Hepatocyte (in vitro differentiated cells): Measurements from ENCODE around the gene MAGI2.

ENCODE experiments used
- CTCF ChIP-seq: fragments of 200-600 bp; sonication (generic); IDR thresholded peaks from 2 replicates; pipeline ENCODE4 v1.5.1; 2016; ENCODE audit warnings: antibody characterized with exemption, mild to moderate bottlenecking; ENCODE audit not compliant: poor library complexity
- EZH2 ChIP-seq: fragments of 200-600 bp; sonication (generic); IDR thresholded peaks from 2 replicates; pipeline ENCODE4 v1.6.1; 2016; ENCODE audit warnings: antibody characterized with exemption, mild to moderate bottlenecking, borderline replicate concordance
- EZH2phosphoT487 ChIP-seq: fragments of 200-600 bp; sonication (generic); IDR thresholded peaks from one replicate; pipeline ENCODE4 v1.6.1; 2018; ENCODE audit warnings: antibody characterized with exemption, mild to moderate bottlenecking, low read depth, moderate library complexity; ENCODE audit not compliant: unreplicated experiment, severe bottlenecking

GRCh38 chr7:78900806-78901205, 552.7 kb downstream of the MAGI2 start:
- TF ChIP-seq EZH2 (no peak), CTCF (no peak), EZH2phosphoT487 (no peak)
